Activated CD4-positive, CD25-positive, alpha-beta regulatory T cell (primary cell): Measurements from ENCODE around the gene SLC30A3.
A peak's percentile ranks its signal among the peaks of the same experiment; 100 is the strongest.
"Not testable (repeated sequence)": the region's sequence is repeated elsewhere in the genome, so short reads cannot be mapped to it uniquely, and the experiment has no call there.

Experiments
- DNase-seq, 4 experiments: peaks; one replicate each; lab custom pipeline; 2025; lab: John Stamatoyannopoulos, UW

The SLC30A3 gene

DNA sequence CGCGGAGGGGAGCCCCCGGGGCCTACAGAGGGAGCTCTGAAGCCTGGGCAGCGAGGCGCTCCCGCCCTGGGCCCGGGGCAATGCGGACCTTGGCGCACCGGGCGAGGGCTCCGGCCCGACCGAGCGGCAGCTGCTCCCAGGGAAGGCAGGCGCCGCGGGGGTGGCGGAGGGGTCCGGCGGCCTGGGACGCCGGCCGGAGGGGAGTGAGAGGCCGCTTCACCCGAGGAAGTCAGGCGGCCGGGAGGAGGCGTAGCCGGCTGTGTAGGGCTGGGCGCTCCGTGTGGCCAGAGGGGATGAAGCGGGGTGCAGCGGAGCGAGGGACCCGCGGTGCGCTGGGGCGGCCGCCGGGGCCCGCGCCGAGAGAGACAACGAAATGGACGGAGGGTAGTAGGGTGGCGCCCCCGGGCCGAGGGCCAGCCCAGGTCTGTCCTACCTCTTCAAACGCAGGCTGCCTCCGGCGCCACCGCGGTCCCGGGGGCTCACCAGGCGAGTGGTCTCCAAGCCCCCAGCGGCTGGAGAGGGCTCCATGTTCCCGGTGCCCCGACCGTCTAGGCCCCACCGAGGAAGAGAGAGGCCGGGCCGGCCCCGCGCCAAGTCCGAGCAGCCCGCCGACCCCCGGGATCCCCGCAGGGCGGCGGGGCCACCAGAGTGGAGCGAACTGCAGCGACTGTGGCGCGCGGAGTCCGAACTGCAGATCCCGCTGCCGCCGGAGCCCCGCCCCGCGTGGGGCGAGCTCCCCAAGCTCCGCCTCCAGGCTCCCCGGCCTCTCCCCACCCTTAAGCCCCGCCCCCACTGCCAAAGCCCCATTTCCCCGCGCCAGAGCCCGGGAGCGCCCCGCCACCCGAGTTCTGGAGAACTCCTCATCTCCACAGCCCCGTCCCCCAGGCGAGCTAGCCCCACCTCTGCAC lies at the start of gene SLC30A3:
TSS of gene SLC30A3 (minus strand) at position 669 of the 908 bp plus-strand sequence. CDS start at position 528, 141 bp downstream.
- peak; percentile 20 to 28 (median 22) for DNase-seq

- DNase-seq: no peak
These were observed 49.3 kb upstream of the SLC30A3 start for GRCh38 chr2:27312152-27312551.

DNA sequence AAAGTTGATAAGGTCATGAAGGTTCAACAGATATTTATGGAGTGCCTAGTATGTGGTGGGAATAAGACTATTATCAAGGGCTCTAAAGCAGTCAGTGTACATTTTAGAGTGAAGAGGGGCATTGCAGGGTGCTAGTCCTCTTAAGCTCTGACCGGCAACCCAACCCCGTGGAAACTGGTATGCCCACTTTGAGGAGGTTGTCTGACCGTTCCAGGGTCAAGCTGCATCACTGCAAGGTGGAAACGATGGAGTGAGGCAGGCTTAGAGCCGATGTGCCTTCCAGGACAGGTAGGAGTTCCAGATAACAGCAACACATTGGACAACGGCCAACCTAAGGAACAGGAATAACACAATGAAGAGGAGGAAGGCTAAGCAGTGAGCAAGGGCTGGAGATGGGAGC lies 46.8 kb upstream of the SLC30A3 start:
- DNase-seq: no peak

GRCh38 chr2:27308359-27308881 lies 45.6 kb upstream of the SLC30A3 start, which contains the start of gene UCN:
Gene UCN (minus strand): TSS chr2:27308445. CDS start chr2:27307895, 550 bp downstream.
- DNase-seq: no peak

- DNase-seq: no peak
These were observed 44.9 kb upstream of the SLC30A3 start for GRCh38 chr2:27307545-27308358.

DNA sequence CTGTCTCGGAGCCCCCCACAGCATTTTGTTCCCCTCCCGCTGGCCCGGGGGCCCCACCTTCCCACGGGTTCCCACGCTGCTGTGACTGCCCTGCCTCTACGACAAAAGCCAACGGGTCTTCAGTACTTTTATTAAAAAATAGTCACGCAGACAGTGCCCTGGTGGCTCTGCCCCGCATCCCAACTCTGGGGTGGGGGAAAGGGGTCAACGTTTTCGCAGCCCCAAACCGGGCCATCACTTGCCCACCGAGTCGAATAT lies 44.4 kb upstream of the SLC30A3 start:
- no peak for DNase-seq

DNA sequence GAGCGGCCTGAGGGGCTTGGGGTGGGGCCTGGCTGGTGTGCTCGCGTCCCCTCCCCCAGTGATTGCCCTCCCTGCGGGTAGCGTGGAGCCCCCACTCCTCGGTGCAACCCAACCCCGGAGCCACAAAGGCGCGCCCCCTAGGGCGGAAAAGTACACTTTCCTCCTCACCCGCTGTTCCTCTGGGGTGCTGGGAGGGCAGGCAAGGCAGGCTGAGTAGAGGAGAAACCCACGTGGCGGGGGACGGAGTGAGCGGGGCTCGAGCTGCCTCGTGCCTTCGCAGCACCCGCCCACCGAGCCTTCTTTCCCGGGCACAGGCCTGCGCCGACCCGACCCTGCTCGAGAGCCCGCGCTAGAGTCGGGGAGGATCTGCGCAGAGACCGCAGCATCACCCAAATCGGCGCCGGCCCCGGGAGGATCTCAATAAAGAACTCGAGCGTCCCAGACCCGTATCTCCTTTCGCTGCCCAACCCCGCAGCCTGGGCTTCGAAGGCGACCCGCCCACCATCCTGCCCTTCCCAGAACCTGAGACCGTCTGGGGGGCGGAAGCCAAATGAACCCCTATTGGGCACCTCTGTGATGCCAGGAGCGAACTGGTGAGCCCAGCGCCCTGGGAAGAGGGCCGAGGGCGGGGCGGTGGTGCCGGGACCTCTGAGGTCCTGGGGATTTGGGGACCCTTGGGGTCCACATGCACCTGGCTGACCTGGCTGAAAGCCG lies 43.9 kb upstream of the SLC30A3 start:
- DNase-seq: no peak

DNA sequence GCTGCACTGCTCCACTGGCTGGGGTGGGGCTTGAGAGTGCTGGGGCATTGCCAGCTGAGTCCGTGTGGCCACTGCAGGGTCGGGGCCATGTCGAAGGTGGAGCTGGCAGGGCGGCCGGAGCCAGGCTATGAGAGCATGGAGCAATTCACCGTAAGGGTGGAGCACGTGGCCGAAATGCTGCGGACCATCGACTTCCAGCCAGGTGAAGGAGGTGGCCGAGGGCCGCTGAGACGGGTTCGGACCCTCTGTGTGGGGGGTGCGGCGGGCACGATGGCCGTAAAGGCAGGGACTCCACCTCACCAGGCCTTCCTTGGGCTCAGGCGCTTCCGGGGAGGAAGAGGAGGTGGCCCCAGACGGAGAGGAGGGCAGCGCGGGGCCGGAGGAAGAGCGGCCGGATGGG lies 43.3 kb upstream of the SLC30A3 start:
- no peak for DNase-seq

DNA sequence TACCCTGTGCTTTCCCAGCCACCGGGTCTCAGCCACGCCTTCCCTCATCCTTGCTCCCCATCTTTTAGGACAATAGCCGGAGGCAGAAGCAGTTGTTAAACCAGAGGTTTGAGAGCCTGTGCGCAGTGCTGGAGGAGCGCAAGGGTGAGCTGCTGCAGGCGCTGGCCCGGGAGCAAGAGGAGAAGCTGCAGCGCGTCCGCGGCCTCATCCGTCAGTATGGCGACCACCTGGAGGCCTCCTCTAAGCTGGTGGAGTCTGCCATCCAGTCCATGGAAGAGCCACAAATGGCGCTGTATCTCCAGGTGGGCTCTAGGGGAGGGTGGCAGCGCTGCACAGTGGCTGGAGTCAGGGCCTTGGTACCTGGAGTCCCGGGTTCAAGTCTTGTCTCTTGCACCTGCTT lies 42.7 kb upstream of the SLC30A3 start:
- no peak for DNase-seq

GRCh38 chr2:27304488-27305240 lies 41.8 kb upstream of the SLC30A3 start:
- DNase-seq: no peak

GRCh38 chr2:27303093-27304025 lies 40.5 kb upstream of the SLC30A3 start:
- DNase-seq: no peak

DNA sequence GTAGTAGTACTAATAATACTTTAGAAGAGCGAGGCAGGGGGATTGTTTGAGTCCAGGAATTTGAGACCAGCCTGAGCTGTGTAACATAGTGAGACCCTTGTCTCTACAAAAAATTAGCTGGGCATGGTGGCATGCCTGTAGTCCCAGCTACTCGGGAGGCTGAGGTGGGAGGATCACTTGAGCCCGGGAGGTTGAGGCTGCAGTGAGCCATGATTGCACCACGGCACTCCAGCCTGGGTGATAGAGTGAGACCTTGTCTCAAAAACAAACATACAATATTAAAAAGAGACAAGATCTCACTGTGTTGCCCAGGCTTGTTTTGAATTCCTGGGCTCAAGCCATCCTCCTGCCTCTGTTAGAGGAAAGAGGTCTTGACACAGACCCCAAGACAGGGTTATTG lies 37.8 kb upstream of the SLC30A3 start:
- DNase-seq: not testable (repeated sequence)

DNA sequence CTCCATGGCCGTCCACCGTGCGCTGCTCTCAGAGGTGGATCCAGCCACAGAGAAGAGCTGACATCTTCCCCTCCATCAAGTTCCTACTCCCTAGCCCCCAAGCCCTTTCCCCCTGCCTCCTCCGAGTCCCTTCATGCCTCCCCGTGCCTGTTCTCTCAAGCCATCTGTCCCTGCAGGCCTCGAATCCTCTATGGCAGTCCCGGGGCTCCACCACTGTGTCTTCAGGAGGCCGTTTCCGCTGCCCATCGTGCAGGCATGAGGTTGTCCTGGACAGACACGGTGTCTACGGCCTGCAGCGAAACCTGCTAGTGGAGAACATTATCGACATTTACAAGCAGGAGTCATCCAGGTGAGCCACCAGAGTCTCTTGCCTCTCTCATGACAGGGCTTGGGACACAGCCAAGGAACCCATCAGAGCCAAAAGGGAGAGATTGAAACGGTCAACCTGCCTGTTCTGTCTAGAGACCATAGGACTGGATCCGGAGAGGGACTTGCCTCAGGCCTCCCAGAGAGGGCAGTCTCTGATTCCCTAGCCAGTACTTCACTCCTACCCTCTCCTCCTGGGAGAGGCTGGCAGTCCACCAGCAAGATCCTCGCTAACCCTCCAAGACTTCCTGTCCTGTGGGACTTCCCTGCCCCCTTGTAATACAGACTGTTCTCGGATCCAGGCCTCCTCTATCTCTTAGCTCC lies 35.7 kb upstream of the SLC30A3 start:
- no peak for DNase-seq

DNA sequence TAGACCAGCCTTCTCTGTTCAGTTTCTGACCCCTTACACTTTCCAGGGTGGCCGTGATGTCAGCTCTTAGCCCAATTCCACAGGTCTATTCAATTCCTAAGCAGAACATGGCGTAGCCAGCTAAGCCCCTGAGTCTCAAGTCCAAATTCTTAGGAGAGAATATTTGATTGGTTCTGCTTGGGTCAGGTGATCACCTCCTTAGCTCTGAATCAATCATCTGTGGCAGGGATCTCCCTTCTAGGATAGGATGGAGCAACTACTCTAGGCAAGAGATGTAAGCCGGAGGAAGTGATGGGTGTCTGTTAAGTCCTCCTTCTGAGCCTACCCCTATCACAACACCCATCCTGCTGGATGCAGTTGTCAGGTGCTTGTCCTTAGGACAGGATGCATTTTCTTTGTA lies 34.3 kb upstream of the SLC30A3 start:
- no peak for DNase-seq

DNA sequence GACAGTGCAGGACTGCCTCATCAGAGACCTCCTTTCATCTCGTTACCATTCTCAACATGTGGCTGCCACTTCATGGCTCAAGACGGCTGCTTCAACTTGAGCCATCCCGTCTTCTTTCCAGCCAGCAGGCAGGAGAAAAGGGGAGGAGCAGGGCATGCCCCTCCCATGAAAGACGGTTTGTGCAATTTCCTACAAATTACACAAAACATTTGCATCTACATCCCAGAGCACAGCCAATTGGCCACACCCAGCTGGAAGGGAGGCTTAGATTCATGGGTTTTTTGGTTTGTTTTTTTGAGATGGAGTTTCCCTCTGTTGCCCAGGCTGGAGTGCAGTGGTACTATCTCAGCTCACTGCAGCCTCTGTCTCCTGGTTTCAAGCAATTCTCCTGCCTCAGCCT lies 33.6 kb upstream of the SLC30A3 start:
- DNase-seq: no peak

DNA sequence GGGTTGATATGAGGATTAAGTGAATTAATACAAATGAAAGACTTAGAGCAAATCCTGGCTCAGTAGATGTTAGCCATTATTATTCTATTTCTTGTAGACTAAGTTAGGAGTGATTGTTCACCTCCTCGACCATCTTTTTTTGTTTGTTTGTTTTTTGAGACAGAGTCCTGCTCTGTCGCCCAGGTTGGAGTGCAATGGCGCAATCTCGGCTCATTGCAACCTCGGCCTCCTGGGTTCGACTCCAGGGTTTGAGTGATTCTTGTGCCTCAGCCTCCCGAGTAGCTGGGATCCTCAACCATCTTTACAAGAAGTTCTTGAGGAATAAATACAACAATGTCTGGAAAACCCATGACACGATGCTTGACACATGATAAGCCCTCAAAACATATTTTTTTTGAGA lies 32.1 kb upstream of the SLC30A3 start:
- DNase-seq: no peak

DNA sequence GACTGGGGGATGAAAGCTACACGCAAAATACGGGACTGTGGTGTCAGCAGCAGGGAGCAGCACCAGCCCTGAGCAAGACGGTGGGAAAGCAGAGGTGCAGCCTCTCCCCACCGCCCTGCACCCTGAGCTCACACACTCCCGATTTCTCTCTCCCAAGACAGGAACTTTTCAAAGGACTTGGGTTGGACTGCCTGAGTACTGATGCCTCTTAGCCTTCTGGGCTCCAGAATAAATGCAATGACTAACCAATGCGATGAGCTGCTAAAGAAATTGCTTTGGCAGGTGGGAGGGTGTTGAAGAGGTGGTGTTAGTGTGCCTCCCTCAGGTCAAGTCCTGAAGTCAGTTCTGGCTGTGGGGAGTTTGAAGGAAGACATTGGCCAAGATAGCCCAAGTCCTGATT lies 29.0 kb upstream of the SLC30A3 start:
- DNase-seq: no peak

GRCh38 chr2:27290549-27290948 lies 27.7 kb upstream of the SLC30A3 start:
- DNase-seq: no peak

DNA sequence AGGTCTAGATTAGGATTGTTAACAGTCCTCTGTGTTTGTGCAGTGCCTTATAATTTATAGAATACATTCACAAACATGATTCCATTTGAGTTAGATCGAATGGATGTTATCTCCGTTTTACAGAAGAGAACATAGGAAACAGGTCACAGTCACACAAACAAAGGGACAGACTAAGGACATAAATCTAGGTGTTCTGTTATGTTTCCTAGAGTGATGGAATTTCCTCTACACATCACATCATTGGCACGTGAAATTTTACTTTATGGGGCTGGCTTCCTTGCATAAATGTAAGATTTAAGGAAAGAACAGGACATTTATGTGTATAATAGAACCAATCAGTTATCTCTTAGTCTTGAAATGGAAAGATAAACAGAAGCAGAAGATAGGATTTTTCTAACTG lies 25.8 kb upstream of the SLC30A3 start:
- no peak for DNase-seq

DNA sequence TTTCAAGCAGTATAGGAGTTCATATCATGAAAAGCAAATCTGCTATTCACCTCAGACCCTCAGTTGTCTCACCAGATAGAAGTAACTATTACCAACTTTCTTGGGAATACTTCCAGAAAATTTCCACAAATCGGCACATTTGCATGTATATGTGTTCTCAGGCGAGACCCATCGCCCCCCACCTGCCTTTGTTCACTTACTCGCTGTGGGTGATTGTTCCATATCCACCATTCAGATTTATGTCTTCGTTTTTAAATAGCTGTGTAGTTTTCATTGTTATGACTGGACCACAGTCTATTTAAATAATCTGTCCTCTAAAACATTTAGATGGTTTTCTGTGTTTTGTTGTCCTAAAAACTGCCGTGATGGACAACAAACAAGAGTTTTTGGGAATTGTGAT lies 22.6 kb upstream of the SLC30A3 start:
- DNase-seq: no peak
